ENCODE results near the gene CCDC171. TPM values are rescaled to one million over a fixed set of nuclear protein-coding genes. Genes with fewer than 3 reads are reported as not detected.

Gene CCDC171
- total RNA-seq, 1 experiment from 2014 or later: 2.4 TPM

DNA sequence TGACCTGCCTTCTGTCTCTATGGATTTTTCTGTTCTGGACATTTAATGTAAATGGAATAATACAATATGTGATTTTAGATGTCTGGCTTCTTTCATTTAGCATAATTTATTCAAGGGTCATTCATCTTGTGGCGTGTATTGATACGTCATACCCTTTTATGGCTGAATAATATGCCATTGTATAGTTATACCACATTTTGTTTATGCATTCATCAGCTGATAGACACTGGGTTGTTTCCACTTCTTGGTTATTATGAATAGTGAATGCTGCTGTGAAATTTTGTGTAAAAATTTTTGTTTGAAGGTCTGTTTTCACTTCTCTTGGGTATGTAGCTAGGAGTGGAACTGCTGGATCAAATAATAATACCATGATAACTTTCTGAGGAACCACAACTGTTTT is 298.9 kb downstream of the CCDC171 start:
- H3T11ph ChIP-seq (ENCODE audit: low read length): no peak overlapping the region
- no peak overlapping the region for H3K9ac ChIP-seq (ENCODE audit: extremely low read depth, insufficient read length, low read length)
- no peak overlapping the region for H4K5ac ChIP-seq (ENCODE audit: insufficient read length, low read depth, low read length)
- H3K79me2 ChIP-seq (ENCODE audit: insufficient read depth, low read length): no peaks in the 10 kb centered on the region
- TF ChIP-seq CTCF (conservative IDR thresholded peaks at IDR 0.05): no peak
- DNase-seq: no peak
- Mint-ChIP-seq H3K36me3 (ENCODE audit: insufficient read depth in 1 of 3, low read depth in 3 of 3) (no peaks in the 10 kb centered on the region), H3K27ac (no peak overlapping the region), H3K27me3 (ENCODE audit: low read depth) (no peaks in the 10 kb centered on the region), H3K4me3 (no peak overlapping the region), H3K9me3 (no peaks in the 10 kb centered on the region), H3K4me1 (no peaks in the 10 kb centered on the region)
- no peak overlapping the region for H2BK5ac ChIP-seq (ENCODE audit: insufficient read length, low read length)
- no peak overlapping the region for H4K91ac ChIP-seq (ENCODE audit: insufficient read length, low read depth, low read length)
- no peaks in the 10 kb centered on the region for H3K79me1 ChIP-seq (ENCODE audit: insufficient read depth, low read depth, low read length, poor library complexity, severe bottlenecking)
- H2BK20ac ChIP-seq (ENCODE audit: low read depth, low read length, poor library complexity, severe bottlenecking): no peak overlapping the region
- H4K20me1 ChIP-seq (ENCODE audit: control insufficient read depth, insufficient read depth, insufficient read length): no peaks in the 10 kb centered on the region
- no peak overlapping the region for H3K4ac ChIP-seq (ENCODE audit: low read depth, low read length)
- H3K4me2 ChIP-seq (ENCODE audit: insufficient read depth, insufficient read length, low read length): no peak overlapping the region
- no peak overlapping the region for H3K56ac ChIP-seq (ENCODE audit: insufficient read length, low read depth, low read length)
- no peaks in the 10 kb centered on the region for H3K4me1 ChIP-seq (ENCODE audit: insufficient read depth, low read length)
- H3K9me3 ChIP-seq (ENCODE audit: control insufficient read depth, low read depth, low read length): no peaks in the 10 kb centered on the region
- no peak overlapping the region for H3K23ac ChIP-seq (ENCODE audit: insufficient read length, low read depth, low read length)
- no peak overlapping the region for H2BK120ac ChIP-seq (ENCODE audit: low read depth, low read length, poor library complexity, severe bottlenecking)
- H3K14ac ChIP-seq (ENCODE audit: insufficient read depth, low read length): no peak overlapping the region
- no peak overlapping the region for H4K8ac ChIP-seq (replicated peaks; ENCODE audit: insufficient read length, low read depth, low read length)
- no peak overlapping the region for H2BK12ac ChIP-seq (ENCODE audit: insufficient read length, low read depth, low read length)
- no CpG with 5 or more reads among the region's 2 CpGs for WGBS (ENCODE audit: extremely low coverage, insufficient read length, low lambda C conversion rate)
- no peaks in the 10 kb centered on the region for H3K27me3 ChIP-seq (ENCODE audit: insufficient read depth, low read length)
- no peak overlapping the region for H3K27ac ChIP-seq (ENCODE audit: insufficient read length, low read depth, low read length)
- H3K23me2 ChIP-seq (ENCODE audit: insufficient read length, low read depth, low read length, poor library complexity, severe bottlenecking): no peaks in the 10 kb centered on the region
- H2AK5ac ChIP-seq (ENCODE audit: insufficient read length, low read length): no peak overlapping the region
- no peak overlapping the region for H3K18ac ChIP-seq (ENCODE audit: insufficient read length, low read depth, low read length)
- H2AFZ ChIP-seq (ENCODE audit: low read length): no peak overlapping the region
- no peak overlapping the region for H2BK15ac ChIP-seq (ENCODE audit: low read depth, low read length)

All from H9 (cell line).